ENCODE data around the gene DPF1. TPM values are rescaled to one million over a fixed set of nuclear protein-coding genes. Genes with fewer than 3 reads are reported as not detected.

Gene DPF1
- total RNA-seq, 1 donor from 2014 or later = 0.49 TPM

DNA sequence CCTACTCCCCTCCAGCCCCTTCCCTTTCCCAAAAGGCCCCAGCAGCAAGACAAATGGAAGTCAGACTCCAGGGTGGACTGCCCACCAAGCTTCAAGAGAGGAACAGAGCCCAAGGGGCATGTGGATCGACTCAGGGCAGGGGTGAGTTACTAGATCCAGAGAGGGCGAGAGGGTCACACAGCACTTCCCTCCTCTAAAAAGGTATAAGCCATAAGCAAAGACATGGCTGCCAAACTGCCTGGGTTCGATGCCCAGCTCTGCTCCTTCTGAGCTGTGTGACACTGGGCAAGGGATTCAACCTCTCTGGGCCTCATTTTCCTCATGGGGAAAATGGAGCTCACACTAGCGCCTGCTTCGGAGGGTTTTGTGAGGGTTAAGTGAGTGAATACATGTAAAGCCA is 28.4 kb upstream of the DPF1 start:
- H3K36me3 ChIP-seq = no peaks in the 10 kb centered on the region
- peaks cover 14% of the 10 kb centered on the region for H3K27me3 ChIP-seq (ENCODE audit: low read depth)
- intact Hi-C loops (cut with micrococcal nuclease) = no loop called here
- H3K9me3 ChIP-seq (replicated peaks) = no peaks in the 10 kb centered on the region
- H3K27ac ChIP-seq (replicated peaks) = peak overlapping the region; percentile 95
- peaks cover 87% of the 10 kb centered on the region for H3K4me1 ChIP-seq
- TF ChIP-seq, protein P1, sequence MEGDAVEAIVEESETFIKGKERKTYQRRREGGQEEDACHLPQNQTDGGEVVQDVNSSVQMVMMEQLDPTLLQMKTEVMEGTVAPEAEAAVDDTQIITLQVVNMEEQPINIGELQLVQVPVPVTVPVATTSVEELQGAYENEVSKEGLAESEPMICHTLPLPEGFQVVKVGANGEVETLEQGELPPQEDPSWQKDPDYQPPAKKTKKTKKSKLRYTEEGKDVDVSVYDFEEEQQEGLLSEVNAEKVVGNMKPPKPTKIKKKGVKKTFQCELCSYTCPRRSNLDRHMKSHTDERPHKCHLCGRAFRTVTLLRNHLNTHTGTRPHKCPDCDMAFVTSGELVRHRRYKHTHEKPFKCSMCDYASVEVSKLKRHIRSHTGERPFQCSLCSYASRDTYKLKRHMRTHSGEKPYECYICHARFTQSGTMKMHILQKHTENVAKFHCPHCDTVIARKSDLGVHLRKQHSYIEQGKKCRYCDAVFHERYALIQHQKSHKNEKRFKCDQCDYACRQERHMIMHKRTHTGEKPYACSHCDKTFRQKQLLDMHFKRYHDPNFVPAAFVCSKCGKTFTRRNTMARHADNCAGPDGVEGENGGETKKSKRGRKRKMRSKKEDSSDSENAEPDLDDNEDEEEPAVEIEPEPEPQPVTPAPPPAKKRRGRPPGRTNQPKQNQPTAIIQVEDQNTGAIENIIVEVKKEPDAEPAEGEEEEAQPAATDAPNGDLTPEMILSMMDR (IDR thresholded peaks at IDR 0.05; ENCODE audit: borderline replicate concordance) = no peak
- DNase-seq = no peak
- H3K4me3 ChIP-seq = peak overlapping the region; percentile 82

DNA sequence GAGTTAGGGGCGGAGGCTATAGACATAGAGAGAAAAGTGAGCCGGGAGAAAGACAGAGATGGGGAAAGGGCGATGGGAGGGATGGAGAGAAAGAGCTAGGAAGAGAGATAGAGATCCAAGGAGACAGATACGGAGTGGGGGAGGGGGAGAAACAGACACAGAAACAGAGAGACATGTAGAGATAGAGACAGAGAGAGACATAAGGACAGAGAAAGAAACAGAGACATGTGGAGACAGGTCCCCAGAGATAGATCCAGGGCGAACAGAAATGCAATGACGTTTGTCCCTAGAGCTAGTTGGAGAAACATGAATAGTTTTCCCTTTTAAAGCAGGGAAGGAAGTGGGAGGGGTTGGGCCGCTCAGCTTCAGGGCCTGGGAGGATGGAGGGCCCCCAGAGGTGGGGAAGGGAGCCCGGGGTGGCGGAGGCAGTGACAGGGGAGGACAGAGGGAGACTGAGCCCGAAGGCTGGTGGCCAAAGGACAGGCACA is 27.6 kb upstream of the DPF1 start:
- H3K36me3 ChIP-seq = no peaks in the 10 kb centered on the region
- peaks cover 8% of the 10 kb centered on the region for H3K27me3 ChIP-seq (ENCODE audit: low read depth)
- H3K27ac ChIP-seq (replicated peaks) = peak overlapping the region; percentile 95
- intact Hi-C loops (cut with micrococcal nuclease) = no loop called here
- H3K4me3 ChIP-seq = peak overlapping the region; percentile 82
- TF ChIP-seq, protein P1 (IDR thresholded peaks at IDR 0.05; ENCODE audit: borderline replicate concordance) = no peak
- H3K4me1 ChIP-seq = peaks cover 90% of the 10 kb centered on the region
- H3K9me3 ChIP-seq (replicated peaks) = no peaks in the 10 kb centered on the region
- DNase-seq = peak; percentile 71

DNA sequence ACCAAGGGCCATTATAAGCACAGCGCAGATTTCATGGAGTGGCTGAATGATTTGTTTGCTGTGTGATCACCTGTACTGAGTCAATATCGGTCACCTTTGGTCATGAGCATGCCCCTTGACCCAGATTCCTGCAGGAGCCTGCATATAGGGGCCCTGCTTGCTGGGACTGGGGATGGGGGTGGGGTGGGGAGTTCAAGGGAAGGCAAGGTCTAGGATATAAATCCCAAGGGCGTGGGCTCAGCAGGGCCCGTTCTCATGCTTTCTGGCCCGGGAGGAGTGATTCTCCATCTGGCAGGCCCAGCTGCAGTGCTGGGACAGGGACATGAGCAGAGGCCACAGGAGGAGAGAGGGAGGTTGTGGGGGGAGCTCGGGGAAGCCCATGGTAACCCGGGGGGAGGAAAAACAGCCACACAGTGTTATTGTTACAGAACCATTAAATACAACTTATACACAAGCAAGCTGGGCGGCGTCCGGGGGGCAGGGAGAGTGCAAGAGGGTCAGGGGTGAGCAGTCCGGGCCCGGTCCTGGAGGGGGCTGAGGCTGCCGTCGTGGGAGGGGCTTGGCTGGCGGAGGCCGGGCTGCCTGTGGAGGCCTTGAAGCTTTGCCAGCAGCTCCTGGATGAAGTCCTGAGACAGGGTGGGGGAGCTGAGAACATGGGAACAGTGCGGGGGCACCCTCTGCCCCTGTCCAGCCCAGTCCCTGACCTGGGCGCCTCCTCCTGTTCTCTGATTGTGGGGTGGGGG is 27.0 kb upstream of the DPF1 start:
- intact Hi-C loops (cut with micrococcal nuclease) = no loop called here
- Histone ChIP-seq H3K4me1 (peaks cover 90% of the 10 kb centered on the region), H3K36me3 (no peaks in the 10 kb centered on the region), H3K4me3 (peak overlapping the region; percentile 82), H3K27me3 (ENCODE audit: low read depth) (peaks cover 2% of the 10 kb centered on the region), H3K27ac (replicated peaks) (peak overlapping the region; percentile 95), H3K9me3 (replicated peaks) (no peaks in the 10 kb centered on the region)
- TF ChIP-seq, protein P1 (IDR thresholded peaks at IDR 0.05; ENCODE audit: borderline replicate concordance) = no peak
- peak; percentile 85 for DNase-seq

DNA sequence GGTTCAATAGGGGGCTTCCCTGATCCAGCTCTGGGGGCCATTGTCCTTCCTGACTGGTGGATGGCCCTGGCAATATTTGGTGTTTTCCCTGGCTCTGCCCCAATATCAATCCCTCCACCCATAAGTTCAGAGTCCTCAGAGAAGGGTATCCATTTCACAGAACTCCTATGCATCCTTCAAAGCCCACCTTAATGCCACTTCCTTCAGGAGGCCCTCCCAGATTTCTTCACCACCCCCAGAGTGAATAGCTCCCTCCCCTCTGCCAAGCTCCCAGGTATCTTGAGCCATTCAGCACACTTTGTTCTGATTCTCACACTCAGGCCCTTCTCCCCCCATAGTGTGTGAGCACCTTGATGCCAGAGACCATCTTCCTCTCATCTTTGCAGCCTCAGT is 26.4 kb upstream of the DPF1 start:
- TF ChIP-seq, protein P1 (IDR thresholded peaks at IDR 0.05; ENCODE audit: borderline replicate concordance) = no peak
- intact Hi-C loops (cut with micrococcal nuclease) = no loop called here
- H3K27me3 ChIP-seq (ENCODE audit: low read depth) = no peaks in the 10 kb centered on the region
- peak overlapping the region; percentile 95 for H3K27ac ChIP-seq (replicated peaks)
- peak overlapping the region; percentile 82 for H3K4me3 ChIP-seq
- H3K4me1 ChIP-seq = peaks cover 92% of the 10 kb centered on the region
- H3K36me3 ChIP-seq = no peaks in the 10 kb centered on the region
- no peak for DNase-seq
- no peaks in the 10 kb centered on the region for H3K9me3 ChIP-seq (replicated peaks)

DNA sequence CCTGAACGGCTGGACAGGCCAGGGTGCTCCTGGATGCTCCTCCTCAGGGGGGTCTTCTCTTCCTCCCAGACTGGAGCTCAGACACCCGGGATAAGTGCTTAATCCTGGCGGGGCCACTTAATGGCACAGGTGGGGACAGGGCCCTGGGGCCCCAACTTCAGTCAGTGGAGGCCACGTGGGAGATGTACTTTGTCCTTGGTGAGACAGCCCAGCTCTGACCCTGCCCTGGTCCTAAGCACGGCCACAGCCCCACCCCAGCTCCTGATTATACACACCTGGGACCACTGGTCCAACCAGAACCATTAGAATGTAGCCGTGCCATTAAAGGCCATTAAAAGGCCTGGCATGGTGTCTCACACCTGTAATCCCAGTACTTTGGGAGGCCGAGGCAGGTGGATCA is 24.4 kb upstream of the DPF1 start:
- TF ChIP-seq, protein P1 (IDR thresholded peaks at IDR 0.05; ENCODE audit: borderline replicate concordance) = no peak
- no peak for DNase-seq
- Histone ChIP-seq H3K27me3 (ENCODE audit: low read depth) (no peaks in the 10 kb centered on the region), H3K9me3 (replicated peaks) (no peaks in the 10 kb centered on the region), H3K4me3 (no peak overlapping the region), H3K36me3 (no peaks in the 10 kb centered on the region), H3K27ac (replicated peaks) (peak overlapping the region; percentile 95), H3K4me1 (peaks cover 92% of the 10 kb centered on the region)
- intact Hi-C loops (cut with micrococcal nuclease) = no loop called here
